ENCODE measurements around the gene CAMSAP3. TPM values are rescaled to one million over a fixed set of nuclear protein-coding genes. Genes with fewer than 3 reads are reported as not detected.

The CAMSAP3 gene
- total and polyA plus RNA-seq, 7 donors, result 0.03 to 0.15 (median 0.09) TPM; not detected in 3

DNA sequence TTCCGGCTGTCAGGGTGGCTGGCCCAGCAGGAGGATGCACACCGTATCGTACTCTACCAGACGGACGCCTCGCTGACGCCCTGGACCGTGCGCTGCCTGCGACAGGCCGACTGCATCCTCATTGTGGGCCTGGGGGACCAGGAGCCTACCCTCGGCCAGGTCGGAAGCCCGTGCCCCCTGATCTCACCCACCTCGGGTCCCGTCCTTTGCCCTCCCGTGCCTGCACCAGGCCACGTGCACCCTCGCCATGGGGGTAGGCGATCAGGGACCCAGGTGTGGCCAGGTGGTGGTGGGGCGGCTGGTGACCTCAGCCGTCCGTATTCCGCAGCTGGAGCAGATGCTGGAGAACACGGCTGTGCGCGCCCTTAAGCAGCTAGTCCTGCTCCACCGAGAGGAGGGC lies 41.1 kb upstream of the CAMSAP3 start:
- no peak overlapping the region for H3K27ac ChIP-seq
- intact Hi-C loops (cut with DNase I), result no loop called here
- H3K9me3 ChIP-seq, result no peaks in the 10 kb centered on the region
- DNase-seq, result no peak
- peaks cover 5 to 69% of the 10 kb centered on the region in 2 donors for H3K36me3 ChIP-seq (ENCODE audit: insufficient read depth in 1 of 2, low read depth in 1 of 2)
- H3K4me3 ChIP-seq, result no peak overlapping the region
- WGBS, 3 donors, result 86 to 88% (median 88%) methylated on average over 28 of the region's 28 CpGs
- no peaks in the 10 kb centered on the region for H3K4me1 ChIP-seq
- no peak for ATAC-seq
- TF ChIP-seq, protein P1, sequence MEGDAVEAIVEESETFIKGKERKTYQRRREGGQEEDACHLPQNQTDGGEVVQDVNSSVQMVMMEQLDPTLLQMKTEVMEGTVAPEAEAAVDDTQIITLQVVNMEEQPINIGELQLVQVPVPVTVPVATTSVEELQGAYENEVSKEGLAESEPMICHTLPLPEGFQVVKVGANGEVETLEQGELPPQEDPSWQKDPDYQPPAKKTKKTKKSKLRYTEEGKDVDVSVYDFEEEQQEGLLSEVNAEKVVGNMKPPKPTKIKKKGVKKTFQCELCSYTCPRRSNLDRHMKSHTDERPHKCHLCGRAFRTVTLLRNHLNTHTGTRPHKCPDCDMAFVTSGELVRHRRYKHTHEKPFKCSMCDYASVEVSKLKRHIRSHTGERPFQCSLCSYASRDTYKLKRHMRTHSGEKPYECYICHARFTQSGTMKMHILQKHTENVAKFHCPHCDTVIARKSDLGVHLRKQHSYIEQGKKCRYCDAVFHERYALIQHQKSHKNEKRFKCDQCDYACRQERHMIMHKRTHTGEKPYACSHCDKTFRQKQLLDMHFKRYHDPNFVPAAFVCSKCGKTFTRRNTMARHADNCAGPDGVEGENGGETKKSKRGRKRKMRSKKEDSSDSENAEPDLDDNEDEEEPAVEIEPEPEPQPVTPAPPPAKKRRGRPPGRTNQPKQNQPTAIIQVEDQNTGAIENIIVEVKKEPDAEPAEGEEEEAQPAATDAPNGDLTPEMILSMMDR (IDR thresholded peaks at IDR 0.05), result no peak
- H3K27me3 ChIP-seq (ENCODE audit: insufficient read depth in 3 of 3, low read length in 2 of 3), result no peaks in the 10 kb centered on the region

DNA sequence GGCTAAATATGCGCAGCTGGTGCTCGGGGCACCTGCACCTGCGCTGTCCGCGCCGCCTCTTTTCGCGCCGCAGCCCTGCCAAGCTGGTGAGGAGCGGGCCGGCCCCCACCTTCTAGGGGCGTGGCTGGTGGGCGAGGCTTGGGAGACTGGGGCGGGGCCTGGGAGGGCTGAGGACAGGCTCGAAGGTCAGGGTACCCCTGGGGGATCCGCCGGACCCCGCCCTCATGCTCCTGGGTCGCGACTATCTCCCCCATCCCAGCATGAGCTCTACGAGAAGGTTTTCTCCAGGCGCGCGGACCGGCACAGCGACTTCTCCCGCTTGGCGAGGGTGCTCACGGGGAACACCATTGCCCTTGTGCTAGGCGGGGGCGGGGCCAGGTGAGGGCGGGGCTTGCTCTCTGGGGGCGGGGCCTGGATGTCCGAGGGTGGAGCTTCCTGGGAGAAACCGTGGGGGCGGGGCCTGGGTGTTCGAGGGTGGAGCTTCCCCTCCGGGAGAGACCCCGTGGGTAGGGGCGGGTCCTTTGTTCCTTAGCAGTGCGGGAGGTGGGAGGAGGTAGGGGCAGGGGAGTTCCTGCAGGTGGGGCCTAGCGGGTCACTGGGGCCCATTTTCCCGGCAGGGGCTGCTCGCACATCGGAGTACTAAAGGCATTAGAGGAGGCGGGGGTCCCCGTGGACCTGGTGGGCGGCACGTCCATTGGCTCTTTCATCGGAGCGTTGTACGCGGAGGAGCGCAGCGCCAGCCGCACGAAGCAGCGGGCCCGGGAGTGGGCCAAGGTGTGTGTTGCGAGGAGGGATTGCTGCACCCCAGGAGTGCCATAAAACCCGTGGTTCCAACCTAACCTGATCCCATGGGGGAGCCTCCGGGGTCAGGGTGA lies 40.4 kb upstream of the CAMSAP3 start:
- ATAC-seq (no peak), DNase-seq (peak in 1 of 2 donors; percentile 53)
- 75 to 76% (median 76%) methylated on average over 54 to 62 of the region's 62 CpGs for WGBS, 3 donors
- H3K27me3 ChIP-seq (ENCODE audit: insufficient read depth in 3 of 3, low read length in 2 of 3), result no peaks in the 10 kb centered on the region
- peaks cover 5 to 72% of the 10 kb centered on the region in 2 donors for H3K36me3 ChIP-seq (ENCODE audit: insufficient read depth in 1 of 2, low read depth in 1 of 2)
- no peaks in the 10 kb centered on the region for H3K9me3 ChIP-seq
- intact Hi-C loops (cut with DNase I), result no loop called here
- TF ChIP-seq, protein P1 (IDR thresholded peaks at IDR 0.05), result no peak
- H3K4me1 ChIP-seq, result no peaks in the 10 kb centered on the region
- no peak overlapping the region for H3K27ac ChIP-seq
- no peak overlapping the region for H3K4me3 ChIP-seq

DNA sequence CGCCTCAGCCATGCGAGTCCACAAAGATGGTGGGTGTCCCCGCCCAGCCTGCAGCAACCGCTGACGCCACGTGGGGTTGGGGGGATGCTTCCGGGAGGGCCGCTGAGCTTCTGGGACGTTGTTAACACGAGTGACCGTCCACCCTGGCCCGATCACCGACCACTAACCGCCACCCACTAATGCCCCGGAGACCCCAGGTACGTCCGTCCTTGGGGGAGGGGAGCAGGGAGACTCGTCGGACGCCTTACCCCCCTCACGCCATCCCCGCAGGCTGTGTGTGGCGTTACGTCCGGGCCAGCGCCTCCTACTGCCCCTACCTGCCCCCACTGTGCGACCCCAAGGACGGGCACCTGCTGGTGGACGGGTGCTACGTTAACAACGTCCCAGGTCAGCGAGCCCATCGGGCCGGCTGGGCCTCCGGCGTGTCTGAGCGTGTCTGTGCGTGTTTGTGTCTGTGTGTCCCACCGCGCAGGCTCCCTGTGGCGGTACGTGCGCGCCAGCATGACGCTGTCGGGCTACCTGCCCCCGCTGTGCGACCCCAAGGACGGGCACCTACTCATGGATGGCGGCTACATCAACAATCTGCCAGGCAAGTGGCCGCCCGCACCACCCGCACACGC lies 38.9 kb upstream of the CAMSAP3 start:
- H3K4me3 ChIP-seq, result no peak overlapping the region
- DNase-seq (peak in 1 of 2 donors; percentile 39), ATAC-seq (no peak)
- H3K36me3 ChIP-seq (ENCODE audit: insufficient read depth in 1 of 2, low read depth in 1 of 2), result peaks cover 5 to 83% of the 10 kb centered on the region in 2 donors
- WGBS, 3 donors, result 96 to 98% (median 97%) methylated on average over 54 of the region's 54 CpGs
- H3K27ac ChIP-seq, result no peak overlapping the region
- intact Hi-C loops (cut with DNase I), result no loop called here
- no peaks in the 10 kb centered on the region for H3K4me1 ChIP-seq
- no peaks in the 10 kb centered on the region for H3K27me3 ChIP-seq (ENCODE audit: insufficient read depth in 3 of 3, low read length in 2 of 3)
- TF ChIP-seq, protein P1 (IDR thresholded peaks at IDR 0.05), result no peak
- H3K9me3 ChIP-seq, result no peaks in the 10 kb centered on the region

DNA sequence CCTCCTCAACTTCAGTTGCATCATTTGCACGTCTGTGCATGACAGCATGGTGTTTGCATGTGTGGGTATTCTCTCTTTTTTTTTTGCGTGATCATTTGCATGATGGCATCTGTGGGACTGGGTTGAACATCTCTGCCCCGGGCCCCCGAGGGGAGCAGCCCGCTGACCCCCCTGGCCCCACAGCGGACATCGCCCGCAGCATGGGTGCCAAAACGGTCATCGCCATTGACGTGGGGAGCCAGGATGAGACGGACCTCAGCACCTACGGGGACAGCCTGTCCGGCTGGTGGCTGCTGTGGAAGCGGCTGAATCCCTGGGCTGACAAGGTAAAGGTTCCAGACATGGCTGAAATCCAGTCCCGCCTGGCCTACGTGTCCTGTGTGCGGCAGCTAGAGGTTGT lies 37.0 kb upstream of the CAMSAP3 start:
- TF ChIP-seq, protein P1 (IDR thresholded peaks at IDR 0.05), result no peak
- DNase-seq, result no peak

More for the DNA sequence above, 37.0 kb upstream of the CAMSAP3 start:
- intact Hi-C loops (cut with DNase I), result no loop called here
- Histone ChIP-seq H3K36me3 (ENCODE audit: insufficient read depth in 1 of 2, low read depth in 1 of 2) (peaks cover 5 to 77% of the 10 kb centered on the region in 2 donors), H3K4me1 (no peaks in the 10 kb centered on the region), H3K9me3 (no peaks in the 10 kb centered on the region), H3K27ac (no peak overlapping the region), H3K4me3 (no peak overlapping the region), H3K27me3 (ENCODE audit: insufficient read depth in 3 of 3, low read length in 2 of 3) (no peaks in the 10 kb centered on the region)
- WGBS, 3 donors, result 92 to 96% (median 94%) methylated on average over 18 of the region's 18 CpGs
- ATAC-seq, result no peak

All from psoas muscle (tissue), 8 donors.